Stimulated activated CD8-positive, alpha-beta memory T cell treated with anti-CD3 and anti-CD28 coated beads, Interleukin-4, amount 100 ng/mL, for 48 hours (primary cell): ENCODE data around the gene JOSD1.
A peak's percentile ranks its signal among the peaks of the same experiment; 100 is the strongest.

Experiments
- DNase-seq: peaks from one replicate; pipeline ENCODE4 v3.0.0-alpha.2; 2020

The JOSD1 gene

GRCh38 chr22:38700789-38701628 lies at the start of gene JOSD1:
JOSD1 (minus strand) TSS chr22:38700943; CDS start chr22:38699987, 956 bp downstream.
- peak; percentile 100 for DNase-seq

GRCh38 chr22:38750104-38750503 lies 49.4 kb upstream of the JOSD1 start:
- no peak for DNase-seq

GRCh38 chr22:38748487-38749136 lies 47.9 kb upstream of the JOSD1 start:
- DNase-seq: no peak

GRCh38 chr22:38745676-38746460 lies 45.1 kb upstream of the JOSD1 start:
- no peak for DNase-seq

GRCh38 chr22:38744981-38745380 lies 44.2 kb upstream of the JOSD1 start:
- DNase-seq: no peak

- no peak for DNase-seq
Observed at GRCh38 chr22:38742176-38742942, 41.6 kb upstream of the JOSD1 start.

- DNase-seq: no peak
Observed at GRCh38 chr22:38741576-38741975, 40.8 kb upstream of the JOSD1 start.

GRCh38 chr22:38741166-38741565 lies 40.4 kb upstream of the JOSD1 start:
- DNase-seq: no peak

- no peak for DNase-seq
Observed at GRCh38 chr22:38740754-38741153, 40.0 kb upstream of the JOSD1 start.

GRCh38 chr22:38740116-38740723 lies 39.5 kb upstream of the JOSD1 start:
- no peak for DNase-seq

GRCh38 chr22:38739300-38740055 lies 38.7 kb upstream of the JOSD1 start:
- no peak for DNase-seq

- no peak for DNase-seq
Observed at GRCh38 chr22:38738475-38739070, 37.8 kb upstream of the JOSD1 start.

GRCh38 chr22:38737302-38738060 lies 36.7 kb upstream of the JOSD1 start:
- DNase-seq: no peak

- DNase-seq: no peak
Observed at GRCh38 chr22:38736257-38736570, 35.5 kb upstream of the JOSD1 start.

- no peak for DNase-seq
Observed at GRCh38 chr22:38735465-38736256, 34.9 kb upstream of the JOSD1 start.

- no peak for DNase-seq
Observed at GRCh38 chr22:38735126-38735464, 34.4 kb upstream of the JOSD1 start.

GRCh38 chr22:38734421-38735100 lies 33.8 kb upstream of the JOSD1 start:
- no peak for DNase-seq

GRCh38 chr22:38733724-38734381 lies 33.1 kb upstream of the JOSD1 start:
- no peak for DNase-seq

- DNase-seq: peak; percentile 72
Observed at GRCh38 chr22:38733329-38733723, 32.6 kb upstream of the JOSD1 start.
